ENCODE results near the gene HSD11B2. TPM values are rescaled to one million over a fixed set of nuclear protein-coding genes. Genes with fewer than 3 reads are reported as not detected.

HSD11B2 gene
- total RNA-seq, 4 donors from 2014 or later = 0.20 to 2.9 (median 0.60) TPM; not detected in 1

DNA sequence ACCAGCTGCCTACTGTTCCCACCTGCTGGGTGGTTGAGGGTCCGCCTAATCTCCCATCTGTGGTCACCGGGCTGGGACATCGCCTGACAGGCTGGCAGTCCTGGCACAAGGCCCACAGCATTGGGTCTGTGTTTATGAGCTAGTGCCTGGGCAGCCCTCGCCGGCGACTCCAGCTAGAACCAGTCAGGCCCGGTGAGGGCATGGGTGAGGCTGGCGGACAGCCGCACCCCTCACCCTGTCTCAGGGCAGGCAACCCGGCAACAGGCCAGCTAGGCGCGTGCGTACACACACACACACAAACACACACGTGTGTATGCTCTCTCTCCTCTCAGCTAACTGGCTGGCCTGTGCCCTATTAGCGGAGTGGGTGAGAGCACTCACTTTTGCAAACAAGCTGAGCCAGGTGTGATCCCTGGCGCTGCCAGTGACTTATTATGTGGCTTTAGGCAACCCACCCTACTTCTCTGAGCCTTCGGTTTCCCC lies 10.4 kb downstream of the HSD11B2 start:
- peaks cover 0 to 47% (median 26%) of the 10 kb centered on the region in 4 donors for H3K4me1 ChIP-seq
- WGBS, 2 donors = 82 to 84% methylated on average over 16 to 17 of the region's 17 CpGs
- TF ChIP-seq POLR2A (IDR thresholded peaks at IDR 0.05) (no peak), EP300 (IDR thresholded peaks at IDR 0.05) (no peak), CTCF (IDR thresholded peaks at IDR 0.05) (no peak)
- no peaks in the 10 kb centered on the region for H3K27me3 ChIP-seq
- no peaks in the 10 kb centered on the region for H3K9me3 ChIP-seq
- no peak for DNase-seq (ENCODE audit: low spot score in 2 of 2)
- H3K4me3 ChIP-seq = no peak overlapping the region
- peaks cover 0 to 68% (median 3%) of the 10 kb centered on the region in 3 donors for H3K36me3 ChIP-seq
- H3K27ac ChIP-seq = peak overlapping the region in 1 of 4 donors; percentile 32

GRCh38 chr16:67441907-67442306 lies 11.0 kb downstream of the HSD11B2 start:
- peaks cover 0 to 53% (median 32%) of the 10 kb centered on the region in 4 donors for H3K4me1 ChIP-seq
- no peak overlapping the region for H3K4me3 ChIP-seq
- peaks cover 0 to 62% (median 3%) of the 10 kb centered on the region in 3 donors for H3K36me3 ChIP-seq
- DNase-seq (ENCODE audit: low spot score in 2 of 2) = no peak
- peak overlapping the region in 1 of 4 donors; percentile 28 for H3K27ac ChIP-seq
- no peaks in the 10 kb centered on the region for H3K9me3 ChIP-seq
- no peak for TF ChIP-seq POLR2A (IDR thresholded peaks at IDR 0.05)
- WGBS, 2 donors = 68 to 70% methylated on average over 5 of the region's 5 CpGs
- H3K27me3 ChIP-seq = no peaks in the 10 kb centered on the region

- 70 to 72% methylated on average over 8 to 13 of the region's 13 CpGs for WGBS, 2 donors
- peak overlapping the region in 3 of 4 donors; percentile 35 to 72 (median 56) for H3K27ac ChIP-seq
- H3K27me3 ChIP-seq = no peaks in the 10 kb centered on the region
- TF ChIP-seq CTCF (IDR thresholded peaks at IDR 0.05) (no peak), EP300 (IDR thresholded peaks at IDR 0.05) (no peak), POLR2A (IDR thresholded peaks at IDR 0.05) (no peak)
- no peaks in the 10 kb centered on the region for H3K9me3 ChIP-seq
- H3K4me3 ChIP-seq = no peak overlapping the region
- H3K4me1 ChIP-seq = peaks cover 0 to 61% (median 40%) of the 10 kb centered on the region in 4 donors
- H3K36me3 ChIP-seq = peaks cover 0 to 54% (median 3%) of the 10 kb centered on the region in 3 donors
- DNase-seq (ENCODE audit: low spot score in 2 of 2) = no peak
Measured at GRCh38 chr16:67442581-67443255, 11.8 kb downstream of the HSD11B2 start.

GRCh38 chr16:67443265-67443664 lies 12.3 kb downstream of the HSD11B2 start:
- no peaks in the 10 kb centered on the region for H3K27me3 ChIP-seq
- 34 to 42% methylated on average over 5 to 6 of the region's 6 CpGs for WGBS, 2 donors
- H3K9me3 ChIP-seq = no peaks in the 10 kb centered on the region
- DNase-seq (ENCODE audit: low spot score in 2 of 2) = peak; percentile 50 to 80
- peaks cover 0 to 65% (median 40%) of the 10 kb centered on the region in 4 donors for H3K4me1 ChIP-seq
- H3K36me3 ChIP-seq = peaks cover 0 to 48% (median 3%) of the 10 kb centered on the region in 3 donors
- TF ChIP-seq CTCF (IDR thresholded peaks at IDR 0.05) (no peak), EP300 (IDR thresholded peaks at IDR 0.05) (peak in 1 of 2 donors; percentile 67), POLR2A (IDR thresholded peaks at IDR 0.05) (no peak)
- H3K4me3 ChIP-seq = no peak overlapping the region
- peak overlapping the region in 3 of 4 donors; percentile 35 to 72 (median 71) for H3K27ac ChIP-seq

GRCh38 chr16:67444259-67445125 lies 13.6 kb downstream of the HSD11B2 start:
- Histone ChIP-seq H3K4me1 (peaks cover 0 to 67% (median 41%) of the 10 kb centered on the region in 4 donors), H3K27me3 (no peaks in the 10 kb centered on the region), H3K27ac (peak overlapping the region in 3 of 4 donors; percentile 29 to 72 (median 71)), H3K9me3 (no peaks in the 10 kb centered on the region), H3K4me3 (no peak overlapping the region), H3K36me3 (peaks cover 0 to 43% (median 3%) of the 10 kb centered on the region in 3 donors)
- no peak for DNase-seq (ENCODE audit: low spot score in 2 of 2)
- no peak for TF ChIP-seq POLR2A (IDR thresholded peaks at IDR 0.05)
- no peak for TF ChIP-seq EP300 (IDR thresholded peaks at IDR 0.05)
- no peak for TF ChIP-seq CTCF (IDR thresholded peaks at IDR 0.05)
- 76 to 77% methylated on average over 20 to 21 of the region's 22 CpGs for WGBS, 2 donors

All from tibial nerve (tissue), 4 donors.